Activated T-cell treated with anti-CD3 and anti-CD28 coated beads, Interleukin-2, amount 50 U/mL, for 4 hours (primary cell): ENCODE results near the gene PCIF1. TPM values are rescaled to one million over a fixed set of nuclear protein-coding genes. Genes with fewer than 3 reads are reported as not detected.

ENCODE experiments used
- ATAC-seq, 2 donors: fragments of 200-7000 bp; cut with Tn5 transposase; one replicate each; pipeline ENCODE4 v1.10.0; 2021
- DNase-seq: peaks from one replicate; pipeline ENCODE4 v3.0.0-alpha.2; 2020
- H3K27me3 Mint-ChIP-seq: one replicate; pipeline ENCODE4 v1.8.0; 2021; ENCODE audit warnings: low read depth, mixed read lengths
- H3K36me3 Mint-ChIP-seq: one replicate; pipeline ENCODE4 v1.8.0; 2022; ENCODE audit warnings: mixed read lengths; ENCODE audit not compliant: insufficient read depth
- H3K4me1 Mint-ChIP-seq: one replicate; pipeline ENCODE4 v1.8.0; 2021; ENCODE audit warnings: low read depth, mixed read lengths
- H3K4me3 Mint-ChIP-seq: one replicate; pipeline ENCODE4 v1.8.0; 2021; ENCODE audit warnings: mild to moderate bottlenecking, moderate library complexity, mixed read lengths
- H3K9me3 Mint-ChIP-seq: one replicate; pipeline ENCODE4 v1.8.0; 2021; ENCODE audit warnings: mixed read lengths
- total RNA-seq, 3 donors: library from RNA; stranded (reverse); gene quantifications; one replicate each; pipeline ENCODE4 v1.2.1, GENCODE V29; 2021

The PCIF1 gene
- total RNA-seq, 3 donors from 2014 or later, result 24.4 to 28.9 (median 28.4) TPM

GRCh38 chr20:45911486-45912343 lies 22.8 kb upstream of the PCIF1 start, which contains the start of gene PLTP:
Gene PLTP, minus strand, starts transcription at chr20:45912155. Its CDS starts 703 bp downstream, at chr20:45911452.
- no peak for DNase-seq
- peaks cover 14% of the 10 kb centered on the region for H3K27me3 Mint-ChIP-seq
- no peaks in the 10 kb centered on the region for H3K9me3 Mint-ChIP-seq
- H3K4me3 Mint-ChIP-seq, result peak within 1 kb of the TSS; percentile 78
- H3K36me3 Mint-ChIP-seq, result no peaks in the 10 kb centered on the region
- H3K4me1 Mint-ChIP-seq, result peaks cover 18% of the 10 kb centered on the region
- no peak for ATAC-seq

- Mint-ChIP-seq H3K27me3 (peaks cover 14% of the 10 kb centered on the region), H3K4me3 (peak overlapping the region; percentile 40), H3K9me3 (no peaks in the 10 kb centered on the region), H3K36me3 (no peaks in the 10 kb centered on the region), H3K4me1 (peaks cover 18% of the 10 kb centered on the region)
- DNase-seq (no peak), ATAC-seq (no peak)
Measured at GRCh38 chr20:45912344-45912682, 22.2 kb upstream of the PCIF1 start.

DNA sequence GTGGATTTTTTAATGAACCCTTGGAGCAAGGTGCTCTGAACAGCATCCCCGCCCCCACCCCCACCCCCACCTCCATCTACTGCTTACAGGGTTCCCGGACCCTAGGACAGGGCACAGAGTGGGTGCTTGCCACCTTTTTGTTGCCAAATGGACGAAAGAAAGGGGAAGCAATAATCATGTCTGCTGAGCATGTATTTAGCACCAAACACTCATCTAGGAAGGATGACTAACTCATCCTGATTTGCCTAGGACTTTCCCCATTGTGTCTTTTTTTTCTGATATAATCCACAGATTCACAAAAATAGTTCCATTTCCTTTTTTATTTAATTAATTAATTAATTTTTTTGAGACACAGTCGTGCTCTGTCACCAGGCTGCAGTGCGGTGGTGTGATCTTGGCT lies 21.4 kb upstream of the PCIF1 start:
- H3K4me3 Mint-ChIP-seq, result no peak overlapping the region
- peaks cover 18% of the 10 kb centered on the region for H3K27me3 Mint-ChIP-seq
- DNase-seq, result no peak
- no peak for ATAC-seq
- peaks cover 18% of the 10 kb centered on the region for H3K4me1 Mint-ChIP-seq
- no peaks in the 10 kb centered on the region for H3K9me3 Mint-ChIP-seq
- H3K36me3 Mint-ChIP-seq, result no peaks in the 10 kb centered on the region

DNA sequence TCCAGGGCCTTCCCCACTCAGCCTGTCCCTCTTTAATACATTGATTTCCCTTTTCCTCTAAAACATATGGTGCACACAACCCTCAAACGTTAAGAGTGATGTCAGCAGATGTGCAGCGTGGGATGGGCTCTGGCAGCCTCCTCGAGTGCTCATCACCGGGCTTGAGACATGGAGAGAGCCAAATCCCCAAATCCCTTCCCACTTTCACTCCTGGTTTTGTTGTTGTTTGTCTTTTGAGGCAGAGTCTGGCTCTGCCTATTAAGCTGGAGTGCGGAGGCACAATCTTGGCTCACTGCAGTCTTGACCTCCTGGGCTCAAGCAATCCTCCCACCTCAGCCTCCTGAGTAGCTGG lies 16.7 kb upstream of the PCIF1 start:
- Mint-ChIP-seq H3K27me3 (peaks cover 31% of the 10 kb centered on the region), H3K4me3 (no peak overlapping the region), H3K9me3 (no peaks in the 10 kb centered on the region), H3K36me3 (no peaks in the 10 kb centered on the region), H3K4me1 (peaks cover 3% of the 10 kb centered on the region)
- DNase-seq (no peak), ATAC-seq (no peak)

DNA sequence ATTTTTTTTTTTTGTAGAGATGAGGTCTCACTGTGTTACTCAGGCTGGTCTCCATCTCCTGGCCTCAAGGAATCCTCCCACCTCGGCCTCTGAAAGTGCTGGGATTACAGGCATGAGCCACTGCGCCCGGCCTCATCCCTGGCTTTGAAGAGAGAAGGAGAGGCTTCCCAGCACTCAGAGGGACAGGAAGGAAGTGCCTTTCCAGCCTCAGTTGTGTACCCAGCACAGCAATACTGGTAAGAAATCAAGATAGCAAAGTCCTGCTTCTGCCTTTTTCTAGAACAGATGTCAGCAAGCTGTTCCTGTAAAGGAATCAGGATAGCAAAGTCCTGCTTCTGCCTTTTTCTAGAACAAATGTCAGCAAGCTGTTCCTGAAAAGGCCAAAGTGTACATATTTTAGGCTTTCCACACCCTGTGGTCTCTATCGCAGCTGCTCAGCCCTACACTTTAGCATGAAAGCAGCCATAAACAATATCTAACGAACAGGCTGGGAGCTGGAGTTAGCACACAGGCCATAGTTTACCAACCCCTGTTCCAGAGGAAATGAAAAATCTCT lies 16.2 kb upstream of the PCIF1 start:
- H3K9me3 Mint-ChIP-seq, result no peaks in the 10 kb centered on the region
- peaks cover 1% of the 10 kb centered on the region for H3K4me1 Mint-ChIP-seq
- H3K36me3 Mint-ChIP-seq, result no peaks in the 10 kb centered on the region
- DNase-seq (no peak), ATAC-seq (no peak)
- H3K27me3 Mint-ChIP-seq, result peaks cover 29% of the 10 kb centered on the region
- no peak overlapping the region for H3K4me3 Mint-ChIP-seq

GRCh38 chr20:45918779-45919537 lies 15.5 kb upstream of the PCIF1 start:
- ATAC-seq (no peak), DNase-seq (no peak)
- Mint-ChIP-seq H3K36me3 (no peaks in the 10 kb centered on the region), H3K27me3 (peaks cover 29% of the 10 kb centered on the region), H3K4me1 (peaks cover 1% of the 10 kb centered on the region), H3K4me3 (no peak overlapping the region), H3K9me3 (no peaks in the 10 kb centered on the region)

- no peak for ATAC-seq
- H3K4me3 Mint-ChIP-seq, result no peak overlapping the region
- peaks cover 2% of the 10 kb centered on the region for H3K4me1 Mint-ChIP-seq
- no peaks in the 10 kb centered on the region for H3K36me3 Mint-ChIP-seq
- DNase-seq, result no peak
- H3K9me3 Mint-ChIP-seq, result no peaks in the 10 kb centered on the region
- peaks cover 26% of the 10 kb centered on the region for H3K27me3 Mint-ChIP-seq
Measured at GRCh38 chr20:45919542-45920399, 14.7 kb upstream of the PCIF1 start.

DNA sequence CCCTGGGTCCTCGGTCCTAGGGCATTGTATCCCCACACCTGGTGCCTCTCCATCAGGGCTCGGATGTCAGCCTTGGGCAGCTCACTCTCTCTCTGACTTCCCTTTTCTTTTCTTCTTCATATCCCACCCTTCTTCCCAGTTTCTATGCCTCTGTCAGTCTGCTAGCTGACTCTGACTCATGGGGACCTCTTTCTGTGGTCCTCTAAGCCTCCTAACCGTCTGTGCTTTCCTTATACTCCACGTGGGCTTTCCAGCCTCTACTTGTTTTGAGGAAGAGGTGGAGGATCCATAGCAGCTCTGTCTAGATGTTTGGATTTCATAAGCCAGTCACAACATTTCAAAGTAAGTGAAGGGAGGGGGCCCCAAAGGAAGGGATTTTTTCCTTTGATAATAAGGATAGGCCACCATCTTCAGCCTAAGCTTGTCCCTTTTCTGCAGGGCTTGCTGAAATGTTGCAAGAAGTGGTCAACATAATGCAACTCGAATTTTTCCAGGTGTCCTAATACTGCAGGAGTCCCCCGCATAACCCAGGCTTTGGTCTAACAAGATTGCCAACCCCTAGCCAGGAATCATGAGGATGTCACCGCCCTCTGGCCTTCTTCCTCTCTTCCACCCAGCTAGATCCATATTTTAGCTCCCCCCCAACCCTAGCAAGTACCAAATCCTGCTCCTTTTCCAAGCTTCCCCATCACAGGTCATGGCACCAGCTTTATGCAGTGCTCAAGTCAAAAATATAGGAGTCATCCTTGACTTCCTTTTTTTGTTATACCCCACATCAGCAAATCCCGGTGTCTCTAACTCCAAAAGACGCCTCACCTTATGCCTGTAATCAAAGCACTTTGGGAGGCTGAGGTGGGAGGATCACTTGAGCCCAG lies 13.8 kb upstream of the PCIF1 start:
- Mint-ChIP-seq H3K4me3 (no peak overlapping the region), H3K36me3 (no peaks in the 10 kb centered on the region), H3K27me3 (peaks cover 24% of the 10 kb centered on the region), H3K9me3 (no peaks in the 10 kb centered on the region), H3K4me1 (peaks cover 2% of the 10 kb centered on the region)
- ATAC-seq, result no peak
- no peak for DNase-seq

DNA sequence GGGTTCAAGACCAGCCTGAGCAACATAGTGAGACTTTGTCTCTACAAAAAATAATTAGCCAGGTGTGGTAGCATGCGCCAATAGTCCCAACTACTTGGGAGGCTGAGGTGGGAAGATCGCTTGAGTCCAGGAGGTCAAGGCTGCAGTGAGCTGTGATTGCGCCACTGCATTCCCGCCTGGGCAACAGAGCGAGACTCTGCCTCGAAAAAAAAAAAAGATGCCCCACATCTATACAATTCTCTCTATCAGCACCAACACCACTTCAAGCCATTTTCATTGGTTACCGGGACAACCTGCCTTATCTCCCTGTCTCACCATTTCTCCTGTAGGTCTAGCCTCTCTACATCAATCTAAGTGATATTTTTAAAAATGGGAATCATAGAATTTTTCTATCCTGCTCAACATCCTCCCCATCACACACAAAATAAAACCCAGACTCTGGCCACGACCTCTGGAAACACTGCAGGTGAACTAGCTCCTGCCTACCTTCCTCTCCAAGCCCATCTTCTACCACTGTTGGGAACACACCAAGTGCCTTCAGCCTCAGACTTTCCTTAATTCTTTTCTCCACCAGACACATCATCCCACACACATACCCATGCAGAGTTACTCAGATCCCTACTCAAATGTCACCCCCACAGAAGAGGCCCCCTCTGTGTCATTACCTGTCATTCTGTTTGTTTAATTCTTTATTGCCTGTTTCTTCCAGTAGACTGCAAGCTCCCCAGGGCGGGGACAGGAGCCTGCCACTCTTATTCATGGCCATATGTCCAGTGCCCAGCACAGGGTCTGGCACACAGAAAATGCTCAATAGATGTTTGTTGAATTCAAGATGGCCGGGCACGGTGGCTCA lies 12.9 kb upstream of the PCIF1 start:
- ATAC-seq (no peak), DNase-seq (no peak)
- Mint-ChIP-seq H3K4me1 (peaks cover 2% of the 10 kb centered on the region), H3K4me3 (no peak overlapping the region), H3K9me3 (no peaks in the 10 kb centered on the region), H3K27me3 (peaks cover 17% of the 10 kb centered on the region), H3K36me3 (no peaks in the 10 kb centered on the region)

DNA sequence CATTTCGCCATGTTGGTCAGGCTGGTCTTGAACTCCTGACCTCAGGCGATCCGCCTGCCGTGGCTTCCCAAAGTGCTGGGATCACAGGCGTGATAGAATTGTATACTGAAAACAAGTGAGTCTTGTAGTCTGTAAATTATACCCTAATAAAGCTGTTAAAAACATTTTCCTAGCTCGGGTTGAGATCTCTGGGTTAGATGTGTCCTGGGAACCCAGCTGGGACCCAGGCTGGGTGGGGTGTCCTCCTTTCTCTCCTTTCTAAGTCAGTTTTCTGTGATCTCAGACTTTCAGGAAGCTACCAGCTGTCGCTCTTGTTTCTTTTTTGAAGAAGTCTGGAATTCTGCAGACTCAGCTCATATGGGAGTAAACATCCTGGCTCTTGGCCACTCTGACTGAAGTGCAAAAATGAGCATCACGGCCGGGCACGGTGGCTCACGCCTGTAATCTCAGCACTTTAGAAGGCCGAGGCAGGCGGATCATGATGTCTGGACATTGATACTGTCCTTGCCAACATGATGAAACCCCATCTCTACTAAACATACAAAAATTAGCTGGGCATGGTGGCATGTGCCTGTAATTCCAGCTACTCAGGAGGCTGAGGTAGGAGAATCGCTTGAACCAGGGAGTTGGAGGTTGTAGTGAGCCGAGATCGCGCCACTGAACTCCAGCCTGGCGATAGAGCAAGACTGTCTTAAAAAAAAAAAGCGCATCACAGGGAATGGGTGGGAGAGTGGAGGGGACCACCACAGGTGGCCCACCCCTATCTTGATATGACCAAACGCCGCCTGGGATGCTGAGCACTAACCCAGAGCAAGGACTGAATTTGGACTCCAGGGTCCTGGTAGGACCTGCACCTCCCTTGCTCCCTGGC lies 9.9 kb upstream of the PCIF1 start:
- ATAC-seq (no peak), DNase-seq (no peak)
- Mint-ChIP-seq H3K4me1 (peaks cover 2% of the 10 kb centered on the region), H3K4me3 (no peak overlapping the region), H3K36me3 (no peaks in the 10 kb centered on the region), H3K27me3 (peaks cover 13% of the 10 kb centered on the region), H3K9me3 (no peaks in the 10 kb centered on the region)

GRCh38 chr20:45925821-45926506 lies 8.5 kb upstream of the PCIF1 start:
- ATAC-seq (no peak), DNase-seq (no peak)
- Mint-ChIP-seq H3K4me1 (peaks cover 2% of the 10 kb centered on the region), H3K9me3 (no peaks in the 10 kb centered on the region), H3K27me3 (peaks cover 6% of the 10 kb centered on the region), H3K36me3 (no peaks in the 10 kb centered on the region), H3K4me3 (no peak overlapping the region)

DNA sequence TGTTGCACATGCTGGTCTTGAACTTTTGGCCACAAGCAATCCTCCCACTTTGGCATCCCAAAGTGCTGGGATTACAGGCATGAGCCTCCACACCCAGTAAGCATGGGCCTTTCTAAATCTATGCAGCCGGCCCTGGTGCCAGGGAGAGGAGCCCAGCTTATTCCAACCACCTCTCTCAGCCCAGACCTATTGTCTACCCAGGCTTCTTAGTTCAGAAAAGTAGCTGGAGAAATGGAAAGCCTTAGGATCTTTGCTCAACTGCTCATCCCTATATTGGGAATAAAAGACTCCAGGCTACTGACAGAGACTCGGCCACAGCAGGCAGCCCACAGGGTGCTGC lies 7.8 kb upstream of the PCIF1 start:
- peaks cover 1% of the 10 kb centered on the region for H3K27me3 Mint-ChIP-seq
- ATAC-seq (no peak), DNase-seq (no peak)
- no peak overlapping the region for H3K4me3 Mint-ChIP-seq
- no peaks in the 10 kb centered on the region for H3K36me3 Mint-ChIP-seq
- no peaks in the 10 kb centered on the region for H3K9me3 Mint-ChIP-seq
- peaks cover 2% of the 10 kb centered on the region for H3K4me1 Mint-ChIP-seq
